HG03025 (cell line): ENCODE data around the gene VCAN.

ENCODE experiments used
- ATAC-seq: cut with Tn5 transposase; IDR thresholded peaks from one replicate; pipeline ENCODE4 v1.9.1; 2021; ENCODE audit warnings: mild to moderate bottlenecking, moderate library complexity; ENCODE audit not compliant: unreplicated experiment, low FRiP score

VCAN gene

GRCh38 chr5:83494087-83494620 lies 22.6 kb downstream of the VCAN start:
- ATAC-seq: no peak

DNA sequence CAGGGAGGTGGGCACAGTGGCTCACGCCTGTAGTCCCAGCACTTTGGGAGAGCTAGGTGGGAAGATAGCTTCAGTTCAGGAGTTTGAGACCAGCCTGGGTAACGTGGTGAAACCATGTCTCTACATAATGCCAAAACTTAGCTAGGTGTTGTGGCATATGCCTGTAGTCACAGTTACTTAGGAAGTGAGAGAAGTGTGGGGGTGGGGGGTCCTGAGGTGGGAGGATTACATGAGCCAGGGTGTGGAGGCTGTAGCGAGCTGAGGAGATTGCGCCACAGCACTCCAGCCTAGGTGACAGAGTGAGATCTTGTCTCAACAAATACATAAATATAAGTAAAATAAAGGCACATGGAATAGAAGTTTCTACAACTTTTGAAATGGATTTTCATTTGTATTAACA lies 23.1 kb downstream of the VCAN start:
- no peak for ATAC-seq

DNA sequence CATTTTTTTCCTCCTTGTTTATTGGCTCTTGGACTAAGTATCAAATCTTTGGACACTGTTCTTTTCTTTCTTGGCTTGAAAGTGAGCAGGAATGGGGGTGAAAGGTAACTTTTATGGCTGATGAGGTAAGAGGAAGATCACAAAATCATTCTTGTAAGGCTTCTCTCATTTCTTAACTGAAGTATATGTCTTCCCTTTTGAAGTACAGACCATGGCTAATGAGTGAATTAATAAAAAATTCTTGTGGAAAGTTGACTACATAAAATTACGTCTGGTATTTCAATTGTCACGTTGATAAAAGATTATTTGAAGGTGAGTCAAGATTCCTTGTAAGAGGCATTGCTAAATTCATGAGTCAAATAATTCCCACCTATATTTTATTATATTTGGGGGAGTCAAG lies 25.1 kb downstream of the VCAN start:
- no peak for ATAC-seq

DNA sequence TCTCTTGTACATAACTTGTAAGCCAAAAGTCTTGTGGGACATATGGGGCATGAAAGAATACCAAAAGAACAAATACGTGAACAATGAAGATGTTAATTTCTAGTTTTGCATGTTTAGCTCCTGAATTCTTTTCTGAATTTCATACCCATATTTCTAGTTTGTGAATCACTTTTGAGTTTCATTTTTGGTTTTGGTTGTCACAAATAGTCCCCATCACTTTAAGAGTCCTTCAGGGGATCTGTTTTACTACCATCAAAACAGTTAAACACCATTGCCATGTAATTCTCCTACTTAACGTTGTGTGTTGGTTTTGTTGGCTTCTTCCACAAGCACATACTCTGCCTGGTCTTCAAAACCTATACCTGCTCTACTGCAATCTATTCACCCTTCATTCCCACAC lies 27.0 kb downstream of the VCAN start:
- ATAC-seq: no peak

DNA sequence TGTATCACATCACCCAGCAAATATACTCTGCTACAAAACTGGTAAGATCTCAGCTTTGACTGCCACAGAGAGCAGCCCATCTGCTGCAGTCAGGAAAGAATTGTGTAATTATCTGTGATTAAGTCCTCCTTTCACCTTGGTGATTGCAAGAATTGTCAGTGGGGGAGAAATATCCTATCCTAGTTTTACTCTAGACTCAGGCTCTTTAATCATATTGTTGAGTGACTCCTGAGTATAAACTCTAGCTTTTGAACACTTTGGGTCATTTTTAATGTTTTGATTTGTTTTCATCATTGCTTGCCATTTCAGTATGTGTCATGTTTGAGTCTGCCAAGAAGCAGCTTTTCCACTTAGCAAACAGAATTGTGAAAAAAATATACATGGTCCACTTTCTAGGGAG lies 32.1 kb downstream of the VCAN start:
- ATAC-seq: no peak

DNA sequence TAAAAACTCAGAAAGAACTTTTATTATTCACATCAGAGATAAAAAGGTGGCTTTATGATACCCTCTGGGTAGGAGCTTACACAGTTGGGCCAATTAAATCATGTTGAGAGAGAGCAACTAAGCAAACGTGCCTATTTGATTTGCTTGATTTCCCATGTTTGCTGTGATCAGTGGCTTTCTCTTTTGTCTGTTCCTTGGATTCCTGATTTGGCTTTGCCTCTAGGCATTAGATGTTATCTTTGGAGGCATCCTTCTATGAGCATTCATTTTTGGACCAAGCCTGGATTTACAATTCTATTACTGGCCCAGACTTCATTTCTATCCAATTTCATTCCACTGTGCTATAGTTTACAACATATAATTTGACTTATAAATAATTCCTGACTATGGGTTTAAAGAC lies 35.9 kb downstream of the VCAN start:
- ATAC-seq: no peak

GRCh38 chr5:83509540-83509939 lies 38.0 kb downstream of the VCAN start:
- ATAC-seq: no peak

DNA sequence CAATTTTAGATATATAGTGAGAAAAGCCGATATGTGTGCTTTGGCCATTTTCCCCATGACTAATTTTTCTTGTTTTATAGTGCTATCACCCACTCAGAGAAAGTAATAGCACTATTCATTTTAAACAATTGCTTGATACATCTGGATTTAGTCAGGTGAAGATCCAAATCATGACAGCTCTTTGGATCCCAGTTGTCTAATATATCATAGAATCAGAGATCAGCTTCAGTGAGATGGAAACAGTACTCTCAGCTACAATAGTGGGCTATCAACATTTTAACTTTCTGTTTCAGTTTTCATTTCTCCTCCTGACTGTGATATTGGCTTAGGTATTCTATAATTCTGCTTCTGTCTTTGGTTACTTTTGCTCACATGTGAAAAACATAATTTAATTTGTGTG lies 38.7 kb downstream of the VCAN start:
- ATAC-seq: peak; percentile 74

DNA sequence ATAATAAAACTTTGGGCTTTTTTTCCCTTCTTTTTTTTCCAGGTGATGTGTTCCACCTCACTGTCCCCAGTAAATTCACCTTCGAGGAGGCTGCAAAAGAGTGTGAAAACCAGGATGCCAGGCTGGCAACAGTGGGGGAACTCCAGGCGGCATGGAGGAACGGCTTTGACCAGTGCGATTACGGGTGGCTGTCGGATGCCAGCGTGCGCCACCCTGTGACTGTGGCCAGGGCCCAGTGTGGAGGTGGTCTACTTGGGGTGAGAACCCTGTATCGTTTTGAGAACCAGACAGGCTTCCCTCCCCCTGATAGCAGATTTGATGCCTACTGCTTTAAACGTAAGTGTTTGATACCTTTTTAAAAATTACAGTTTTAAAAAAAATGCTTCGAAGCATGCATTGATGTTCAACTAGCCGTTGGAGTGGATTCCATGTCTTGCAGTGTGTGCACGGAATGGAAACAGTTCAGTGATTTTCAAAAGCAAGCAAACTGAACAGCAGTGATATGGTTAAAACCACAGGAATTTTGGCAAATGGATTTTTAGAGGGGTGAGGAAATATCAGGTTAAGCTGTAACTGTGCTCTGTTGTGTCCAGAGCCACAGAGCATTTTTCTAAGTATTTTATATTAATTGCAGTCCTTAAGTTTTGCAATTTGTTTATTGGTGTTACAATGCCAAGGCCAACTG lies 40.7 kb downstream of the VCAN start:
- no peak for ATAC-seq

DNA sequence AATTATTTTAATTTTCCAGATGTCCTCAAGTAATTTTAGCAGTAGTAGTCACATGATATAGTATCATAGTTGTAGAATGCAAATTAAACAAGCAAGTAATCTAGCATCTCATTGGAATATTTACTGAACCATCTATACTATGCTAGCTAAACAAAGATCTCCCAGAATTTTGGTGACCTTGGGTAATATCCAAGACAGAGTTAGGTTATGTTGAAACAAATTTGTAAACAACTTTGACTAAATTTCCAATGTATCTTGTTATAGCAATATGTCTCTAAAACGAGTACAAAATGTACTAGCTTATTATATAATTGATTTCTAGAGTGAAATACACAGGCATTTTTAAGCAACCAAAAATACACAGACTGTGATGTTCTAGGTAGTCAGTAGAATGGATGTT lies 41.5 kb downstream of the VCAN start:
- ATAC-seq: no peak

DNA sequence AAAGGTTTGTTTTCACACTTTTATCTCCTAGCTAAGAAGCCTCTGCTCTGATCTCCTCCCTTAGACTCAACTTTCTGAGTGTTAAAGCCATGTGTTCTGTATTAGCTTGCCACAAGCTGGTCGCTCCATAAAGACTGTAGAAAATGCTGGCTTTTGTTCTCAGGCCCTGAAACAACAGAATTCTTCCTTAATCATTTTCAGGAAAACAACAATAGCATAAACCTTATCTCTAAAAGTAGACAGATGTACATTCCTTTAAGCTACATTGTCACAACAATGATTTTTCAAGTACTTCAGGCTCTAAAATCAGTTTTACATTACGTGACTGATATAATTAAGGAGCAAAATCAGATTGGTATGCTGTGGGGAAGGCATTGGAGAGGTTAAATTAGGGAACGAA lies 41.9 kb downstream of the VCAN start:
- no peak for ATAC-seq

- no peak for ATAC-seq
These were observed 44.8 kb downstream of the VCAN start for GRCh38 chr5:83516377-83516776.

DNA sequence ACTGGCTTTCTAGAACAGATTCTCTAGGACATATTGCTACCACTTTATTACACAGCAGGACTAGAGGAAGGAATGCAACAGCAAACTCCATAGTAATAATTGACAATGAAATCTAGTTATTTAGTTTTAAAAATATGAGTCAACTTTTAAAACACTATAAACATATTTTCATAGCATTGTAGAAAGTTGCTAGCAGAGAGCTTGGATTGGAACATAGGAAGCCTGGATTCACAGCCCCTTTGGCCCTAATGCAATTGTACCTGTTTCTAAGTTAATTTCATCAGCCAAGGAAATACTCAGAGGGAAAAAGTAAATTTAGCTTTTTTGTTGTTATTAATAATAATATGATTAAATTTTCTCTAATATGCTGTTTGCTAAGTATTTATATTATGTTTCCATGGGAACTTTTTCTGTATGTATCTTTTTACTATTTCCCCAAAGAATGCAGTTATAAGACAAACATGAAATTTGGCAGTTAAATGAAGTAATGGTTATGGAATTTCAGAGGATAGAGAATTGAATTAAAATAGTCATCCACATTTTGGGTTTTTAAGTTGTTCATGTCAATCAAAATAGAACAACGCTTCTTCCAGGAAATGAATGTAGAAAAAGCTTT lies 45.6 kb downstream of the VCAN start:
- ATAC-seq: no peak

- ATAC-seq: no peak
These were observed 46.1 kb downstream of the VCAN start for GRCh38 chr5:83517688-83518085.

DNA sequence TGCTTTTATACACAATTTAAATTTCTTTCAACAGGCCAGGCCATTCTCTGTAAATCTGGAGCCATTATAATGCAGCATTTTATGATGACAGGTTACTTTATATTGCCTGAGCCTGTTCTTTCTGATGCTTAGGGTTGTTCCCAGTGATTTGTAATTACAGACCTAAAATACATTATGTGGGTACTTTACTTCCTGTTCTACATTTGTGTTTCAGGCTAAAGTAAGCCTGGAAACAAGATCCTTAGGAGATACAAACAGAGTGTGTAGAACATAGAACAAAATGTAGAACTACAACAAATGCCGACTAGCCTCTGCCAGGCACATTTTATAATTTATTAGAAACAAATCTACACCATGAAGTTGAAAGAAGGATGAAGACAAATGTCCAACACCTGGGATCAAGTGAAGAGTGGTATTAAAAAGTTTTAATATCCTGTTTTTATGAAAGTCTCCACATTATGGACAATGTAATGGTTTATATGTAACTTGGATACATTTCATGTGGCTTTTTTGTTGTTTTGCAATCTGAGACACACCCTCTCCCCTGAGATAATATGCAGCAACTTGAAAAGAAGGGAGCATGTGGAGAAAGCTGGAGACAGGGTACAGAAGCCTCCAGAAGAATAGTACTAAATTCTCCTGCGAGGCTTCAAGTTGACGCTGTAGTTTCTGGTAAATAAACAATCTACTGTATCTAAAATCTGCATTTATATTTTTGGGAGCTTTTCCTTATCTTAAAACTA lies 46.9 kb downstream of the VCAN start:
- ATAC-seq: no peak

DNA sequence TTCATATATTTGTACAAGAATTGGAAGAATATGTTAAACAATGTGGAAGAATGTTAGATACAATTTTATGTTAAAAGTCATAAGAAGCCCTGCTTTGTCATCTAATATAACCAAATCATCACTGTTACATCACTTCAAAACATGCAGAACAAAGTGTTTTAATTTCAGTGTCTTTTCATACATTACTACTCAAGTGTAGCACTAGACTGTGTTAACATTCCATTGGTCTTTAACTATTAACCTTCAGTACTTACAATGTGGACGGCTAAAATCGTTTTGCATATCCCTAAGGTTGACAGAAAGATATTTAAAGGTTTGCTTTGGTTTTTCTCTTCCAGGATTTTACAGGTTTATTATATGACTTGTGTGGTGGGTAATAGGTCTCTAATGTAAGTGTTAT lies 50.9 kb downstream of the VCAN start:
- ATAC-seq: no peak

GRCh38 chr5:83523929-83524328 lies 52.4 kb downstream of the VCAN start:
- ATAC-seq: no peak

- ATAC-seq: no peak
These were observed 52.8 kb downstream of the VCAN start for GRCh38 chr5:83524345-83524744.

- no peak for ATAC-seq
These were observed 53.4 kb downstream of the VCAN start for GRCh38 chr5:83524991-83525390.

- no peak for ATAC-seq
These were observed 54.7 kb downstream of the VCAN start for GRCh38 chr5:83526289-83526688.

DNA sequence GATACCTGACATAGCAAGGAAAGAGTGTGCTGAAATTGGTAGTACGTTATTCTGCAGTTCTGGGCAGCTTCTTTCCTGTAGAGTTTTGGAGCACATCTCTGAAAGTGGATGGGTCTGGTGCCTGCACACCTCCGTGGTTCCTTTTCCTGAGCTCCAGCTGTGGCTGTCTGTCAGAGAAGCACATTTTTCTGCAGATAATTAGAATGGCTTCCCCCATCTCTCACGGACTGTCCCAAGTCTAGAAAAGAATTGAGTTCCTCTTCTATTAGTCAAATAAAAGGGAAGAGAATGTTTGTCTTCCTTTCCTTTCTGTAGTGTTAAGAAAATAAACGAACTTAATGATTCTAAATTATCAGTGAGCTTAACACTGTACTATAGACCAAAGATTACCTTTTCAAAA lies 55.7 kb downstream of the VCAN start:
- ATAC-seq: no peak
